Parathyroid adenoma (tissue), 2 donors: ENCODE measurements around the gene KLHL33.
A peak's percentile ranks its signal among the peaks of the same experiment; 100 is the strongest.

Source experiments
- H2AFZ ChIP-seq: fragments of 300-600 bp; sonication (generic); one replicate; pipeline ENCODE4 v1.7.0; 2017; ENCODE audit warnings: antibody characterized with exemption, mild to moderate bottlenecking
- H3K27ac ChIP-seq: fragments of 300-600 bp; sonication (generic); one replicate; pipeline ENCODE4 v1.7.0; 2017
- H3K27me3 ChIP-seq: fragments of 300-600 bp; sonication (generic); one replicate; pipeline ENCODE4 v1.7.0; 2017; ENCODE audit warnings: low read length; ENCODE audit not compliant: control insufficient read depth, insufficient read depth
- H3K36me3 ChIP-seq: fragments of 300-600 bp; sonication (generic); one replicate; pipeline ENCODE4 v1.7.0; 2017; ENCODE audit warnings: low read length; ENCODE audit not compliant: control insufficient read depth, insufficient read depth
- H3K4me1 ChIP-seq: fragments of 300-600 bp; sonication (generic); one replicate; pipeline ENCODE4 v1.7.0; 2017; ENCODE audit warnings: control low read depth
- H3K4me2 ChIP-seq: fragments of 300-600 bp; sonication (generic); one replicate; pipeline ENCODE4 v1.7.0; 2017; ENCODE audit warnings: low read length
- H3K4me3 ChIP-seq: fragments of 300-600 bp; sonication (generic); one replicate; pipeline ENCODE4 v1.7.0; 2017; ENCODE audit warnings: low read depth, low read length
- H3K79me2 ChIP-seq: fragments of 300-600 bp; sonication (generic); one replicate; pipeline ENCODE4 v1.7.0; 2017; ENCODE audit warnings: control low read depth
- H3K9ac ChIP-seq: fragments of 300-600 bp; sonication (generic); one replicate; pipeline ENCODE4 v1.7.0; 2017; ENCODE audit warnings: mild to moderate bottlenecking
- H3K9me3 ChIP-seq: fragments of 300-600 bp; sonication (generic); one replicate; pipeline ENCODE4 v1.7.0; 2017; ENCODE audit warnings: low read length; ENCODE audit not compliant: control insufficient read depth
- TF ChIP-seq, protein P1 (sequence below): fragments of 300-600 bp; sonication (generic); IDR thresholded peaks from one replicate; pipeline ENCODE4 v1.7.0; 2017; ENCODE audit warnings: antibody characterized with exemption, mild to moderate bottlenecking
- donor health status: primary hyperparathyroidism.

KLHL33 gene

GRCh38 chr14:20438664-20439063 lies 2.7 kb upstream of the KLHL33 start:
- Histone ChIP-seq H3K4me2 (no peak overlapping the region), H3K27me3 (no peaks in the 10 kb centered on the region), H3K9me3 (no peaks in the 10 kb centered on the region), H3K79me2 (no peaks in the 10 kb centered on the region), H3K9ac (no peak overlapping the region), H3K36me3 (no peaks in the 10 kb centered on the region), H2AFZ (no peak overlapping the region), H3K4me3 (no peak overlapping the region), H3K4me1 (peaks cover 5% of the 10 kb centered on the region), H3K27ac (no peak overlapping the region)
- TF ChIP-seq, protein P1, sequence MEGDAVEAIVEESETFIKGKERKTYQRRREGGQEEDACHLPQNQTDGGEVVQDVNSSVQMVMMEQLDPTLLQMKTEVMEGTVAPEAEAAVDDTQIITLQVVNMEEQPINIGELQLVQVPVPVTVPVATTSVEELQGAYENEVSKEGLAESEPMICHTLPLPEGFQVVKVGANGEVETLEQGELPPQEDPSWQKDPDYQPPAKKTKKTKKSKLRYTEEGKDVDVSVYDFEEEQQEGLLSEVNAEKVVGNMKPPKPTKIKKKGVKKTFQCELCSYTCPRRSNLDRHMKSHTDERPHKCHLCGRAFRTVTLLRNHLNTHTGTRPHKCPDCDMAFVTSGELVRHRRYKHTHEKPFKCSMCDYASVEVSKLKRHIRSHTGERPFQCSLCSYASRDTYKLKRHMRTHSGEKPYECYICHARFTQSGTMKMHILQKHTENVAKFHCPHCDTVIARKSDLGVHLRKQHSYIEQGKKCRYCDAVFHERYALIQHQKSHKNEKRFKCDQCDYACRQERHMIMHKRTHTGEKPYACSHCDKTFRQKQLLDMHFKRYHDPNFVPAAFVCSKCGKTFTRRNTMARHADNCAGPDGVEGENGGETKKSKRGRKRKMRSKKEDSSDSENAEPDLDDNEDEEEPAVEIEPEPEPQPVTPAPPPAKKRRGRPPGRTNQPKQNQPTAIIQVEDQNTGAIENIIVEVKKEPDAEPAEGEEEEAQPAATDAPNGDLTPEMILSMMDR = no peak

- TF ChIP-seq, protein P1 = no peak
- H3K9ac ChIP-seq = no peak overlapping the region
- H3K36me3 ChIP-seq = no peaks in the 10 kb centered on the region
Observed at GRCh38 chr14:20436363-20436755, 393 bp upstream of the KLHL33 start.

GRCh38 chr14:20434701-20435581 lies 1.0 kb downstream of the KLHL33 start:
- H3K27ac ChIP-seq = no peak overlapping the region
- H3K9me3 ChIP-seq = no peaks in the 10 kb centered on the region
- H3K4me2 ChIP-seq = no peak overlapping the region
- TF ChIP-seq, protein P1 = no peak
- H3K36me3 ChIP-seq = no peaks in the 10 kb centered on the region
- H3K9ac ChIP-seq = no peak overlapping the region
- H3K79me2 ChIP-seq = no peaks in the 10 kb centered on the region
- H3K4me1 ChIP-seq = no peaks in the 10 kb centered on the region
- H3K27me3 ChIP-seq = no peaks in the 10 kb centered on the region
- H3K4me3 ChIP-seq = no peak overlapping the region
- peak overlapping the region; percentile 57 for H2AFZ ChIP-seq

More at GRCh38 chr14:20436363-20436755, 393 bp upstream of the KLHL33 start:
- no peak overlapping the region for H3K27ac ChIP-seq
- H3K27me3 ChIP-seq = no peaks in the 10 kb centered on the region
- no peak overlapping the region for H3K4me3 ChIP-seq
- H2AFZ ChIP-seq = no peak overlapping the region
- peaks cover 5% of the 10 kb centered on the region for H3K4me1 ChIP-seq
- H3K4me2 ChIP-seq = no peak overlapping the region
- H3K9me3 ChIP-seq = no peaks in the 10 kb centered on the region
- no peaks in the 10 kb centered on the region for H3K79me2 ChIP-seq

GRCh38 chr14:20429801-20430669 lies 5.9 kb downstream of the KLHL33 start:
- Histone ChIP-seq H3K36me3 (no peaks in the 10 kb centered on the region), H3K4me1 (no peaks in the 10 kb centered on the region), H3K27ac (no peak overlapping the region), H3K4me3 (no peak overlapping the region), H2AFZ (no peak overlapping the region), H3K9ac (no peak overlapping the region), H3K79me2 (no peaks in the 10 kb centered on the region), H3K9me3 (no peaks in the 10 kb centered on the region), H3K27me3 (no peaks in the 10 kb centered on the region), H3K4me2 (no peak overlapping the region)
- TF ChIP-seq, protein P1 = no peak
